ENCODE results near the gene FAM89B. TPM values are rescaled to one million over a fixed set of nuclear protein-coding genes. Genes with fewer than 3 reads are reported as not detected.
"Not testable (repeated sequence)": the region's sequence is repeated elsewhere in the genome, so short reads cannot be mapped to it uniquely, and the experiment has no call there.

Gene FAM89B
- polyA plus RNA-seq (2013, experiment 1 of 2): 20.7 TPM
- polyA plus RNA-seq (2013, experiment 2 of 2): 24.2 TPM

DNA sequence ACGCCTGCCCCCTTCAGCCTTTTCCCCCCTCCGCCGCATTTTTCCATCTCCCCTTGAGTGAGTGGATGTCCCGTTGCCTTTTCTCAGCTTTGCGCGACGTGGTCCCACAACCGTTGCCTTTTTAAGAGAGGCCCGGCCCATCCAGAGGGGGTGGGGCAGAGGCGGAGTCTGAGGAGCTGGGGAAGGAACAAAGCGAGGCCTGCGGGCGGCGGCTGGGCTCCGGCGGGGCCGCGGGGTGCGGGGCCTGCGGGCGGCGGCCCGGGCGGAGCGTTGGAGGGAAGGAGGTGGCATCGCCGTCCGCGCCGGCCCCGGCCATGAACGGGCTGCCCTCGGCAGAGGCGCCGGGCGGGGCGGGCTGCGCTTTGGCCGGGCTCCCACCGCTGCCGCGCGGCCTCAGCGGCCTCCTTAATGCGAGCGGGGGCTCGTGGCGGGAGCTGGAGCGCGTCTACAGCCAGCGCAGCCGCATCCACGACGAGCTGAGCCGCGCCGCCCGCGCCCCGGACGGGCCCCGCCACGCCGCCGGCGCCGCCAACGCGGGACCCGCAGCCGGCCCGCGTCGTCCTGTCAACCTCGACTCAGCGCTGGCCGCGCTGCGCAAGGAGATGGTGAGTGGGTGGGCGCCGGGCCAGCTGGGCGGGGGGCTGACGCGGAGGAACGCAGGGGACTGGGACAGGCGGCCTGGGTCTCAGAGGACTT lies at the start of gene FAM89B:
Gene FAM89B, plus strand, starts transcription at position 183 of the 696 bp plus-strand sequence. Its CDS starts 132 bp downstream, at position 315.
- H3K4me3 ChIP-seq (ENCODE audit: low read length): peak within 1 kb of the TSS; percentile 62
- H3K27me3 ChIP-seq (ENCODE audit: insufficient read depth, low read length): peaks cover 35% of the 10 kb centered on the region
- no peak within 1 kb of the TSS for H3K27ac ChIP-seq (ENCODE audit: low read depth, low read length)
- no peaks in the 10 kb centered on the region for H3K36me3 ChIP-seq (ENCODE audit: insufficient read depth, low read length)
- peak within 1 kb of the TSS; percentile 77 for H3K9ac ChIP-seq (ENCODE audit: low read depth, low read length)
- peaks cover 28% of the 10 kb centered on the region; the same call in 1 of the 2 replicates for H3K4me1 ChIP-seq (ENCODE audit: insufficient read depth, low read length)
- H3K9me3 ChIP-seq (ENCODE audit: insufficient read depth, low read depth, low read length): no peaks in the 10 kb centered on the region
- WGBS: under 1% methylated on average over 86 of the region's 86 CpGs

DNA sequence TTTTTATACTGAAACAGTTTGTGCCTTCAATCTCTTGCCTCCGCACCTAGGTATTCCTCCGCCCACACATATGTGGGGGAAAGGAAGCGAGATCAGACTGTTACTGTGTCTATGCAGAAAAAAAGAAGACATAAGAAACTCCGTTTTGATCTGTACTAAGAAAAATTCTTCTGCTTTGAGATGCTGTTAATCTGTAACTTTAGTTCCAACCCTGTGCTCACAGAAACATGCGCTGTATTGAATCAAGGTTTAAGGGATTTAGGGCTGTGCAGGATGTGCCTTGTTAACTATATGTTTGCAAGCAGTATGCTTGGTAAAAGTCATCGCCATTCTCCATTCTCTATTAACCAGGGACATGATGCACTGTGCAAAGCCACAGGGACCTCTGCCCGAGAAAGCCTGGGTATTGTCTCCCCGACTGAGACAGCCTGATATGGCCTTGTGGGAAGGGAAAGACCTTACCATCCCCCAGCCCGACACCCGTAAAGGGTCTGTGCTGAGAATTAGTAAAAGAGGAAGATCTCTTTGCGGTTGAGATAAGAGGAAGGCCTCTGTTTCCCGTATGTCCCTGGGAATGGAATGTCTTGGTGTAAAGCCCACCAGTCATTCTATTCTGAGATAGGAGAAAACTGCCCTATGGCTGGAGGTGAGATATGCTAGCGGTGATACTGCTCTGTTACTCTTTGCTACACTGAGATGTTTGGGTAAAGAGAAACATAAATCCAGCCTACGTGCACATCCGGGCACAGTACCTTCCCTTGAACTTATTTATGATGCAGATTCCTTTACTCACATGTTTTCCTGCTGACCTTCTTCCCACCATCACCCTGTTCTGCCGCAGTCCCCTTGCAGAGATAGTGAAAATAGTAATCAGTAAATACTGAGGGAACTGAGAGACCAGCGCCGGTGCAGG lies 49.4 kb upstream of the FAM89B start:
- not testable (repeated sequence) for H3K4me3 ChIP-seq (ENCODE audit: low read length); H3K27ac ChIP-seq (ENCODE audit: low read depth, low read length); H3K9me3 ChIP-seq (ENCODE audit: insufficient read depth, low read depth, low read length); H3K4me1 ChIP-seq (ENCODE audit: insufficient read depth, low read length); H3K9ac ChIP-seq (ENCODE audit: low read depth, low read length); H3K27me3 ChIP-seq (ENCODE audit: insufficient read depth, low read length)
- H3K36me3 ChIP-seq (ENCODE audit: insufficient read depth, low read length): peaks cover 14% of the 10 kb centered on the region
- 81% methylated on average over 17 of the region's 18 CpGs for WGBS

DNA sequence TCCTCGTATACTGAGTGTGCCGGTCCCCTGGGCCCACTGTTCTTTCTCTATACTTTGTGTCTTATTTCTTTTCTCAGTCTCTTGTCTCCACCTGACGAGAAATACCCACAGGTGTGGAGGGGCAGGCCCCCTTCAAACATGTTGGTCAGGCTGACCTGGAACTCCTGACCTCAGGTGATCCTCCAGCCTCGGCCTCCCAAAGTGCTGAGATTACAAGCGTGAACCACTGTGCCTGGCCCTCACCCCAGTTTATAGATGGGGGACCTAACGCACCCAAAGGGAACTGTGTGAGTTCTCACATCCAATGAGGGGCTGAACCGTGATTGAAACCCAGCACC lies 48.7 kb upstream of the FAM89B start:
- not testable (repeated sequence) for H3K4me1 ChIP-seq (ENCODE audit: insufficient read depth, low read length); H3K4me3 ChIP-seq (ENCODE audit: low read length); H3K9me3 ChIP-seq (ENCODE audit: insufficient read depth, low read depth, low read length); H3K27ac ChIP-seq (ENCODE audit: low read depth, low read length); H3K27me3 ChIP-seq (ENCODE audit: insufficient read depth, low read length); H3K9ac ChIP-seq (ENCODE audit: low read depth, low read length)
- 96% methylated on average over 7 of the region's 7 CpGs for WGBS
- peaks cover 14% of the 10 kb centered on the region for H3K36me3 ChIP-seq (ENCODE audit: insufficient read depth, low read length)

DNA sequence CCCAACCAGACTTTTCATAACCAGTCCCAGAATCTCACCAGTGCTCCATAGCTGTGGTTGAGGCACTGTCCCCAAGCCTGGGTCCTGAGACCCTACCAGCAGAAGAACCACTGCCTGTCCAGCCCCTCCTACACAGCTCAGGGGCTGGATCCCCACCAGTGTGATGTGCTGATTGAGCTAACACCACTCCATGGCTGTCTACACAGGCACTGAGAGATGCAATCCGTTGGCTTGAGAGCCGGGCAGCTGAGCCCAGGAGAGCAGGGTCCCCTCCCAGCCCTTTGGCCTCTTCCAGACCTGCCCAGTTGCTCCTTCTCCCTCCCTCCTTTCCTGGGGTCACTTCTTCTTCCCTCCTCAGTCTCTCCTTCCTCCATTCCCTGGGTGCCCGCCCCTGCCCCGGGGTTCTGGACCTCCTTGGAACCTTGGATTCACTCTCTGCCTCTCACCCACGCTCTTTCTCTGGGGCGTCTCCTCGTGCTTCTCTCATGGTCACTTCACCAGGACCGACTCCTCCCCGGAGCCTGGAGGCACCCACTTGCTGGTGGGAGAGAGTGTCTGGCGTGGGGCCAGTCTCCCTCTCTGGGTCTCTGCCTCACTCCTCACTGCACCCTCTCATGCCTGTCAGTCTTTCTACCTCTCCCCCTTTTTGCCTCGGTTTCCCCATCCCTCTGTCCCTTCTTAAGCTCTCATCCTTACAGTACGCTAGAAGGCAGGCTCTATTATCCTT lies 48.2 kb upstream of the FAM89B start:
- Histone ChIP-seq H3K9me3 (ENCODE audit: insufficient read depth, low read depth, low read length) (no peaks in the 10 kb centered on the region), H3K27ac (ENCODE audit: low read depth, low read length) (no peak overlapping the region), H3K4me1 (ENCODE audit: insufficient read depth, low read length) (peaks cover 8% of the 10 kb centered on the region; the same call in 1 of the 2 replicates), H3K4me3 (ENCODE audit: low read length) (peak overlapping the region; percentile 46), H3K27me3 (ENCODE audit: insufficient read depth, low read length) (peaks cover 4% of the 10 kb centered on the region; the same call in 1 of the 2 replicates), H3K9ac (ENCODE audit: low read depth, low read length) (no peak overlapping the region), H3K36me3 (ENCODE audit: insufficient read depth, low read length) (peaks cover 14% of the 10 kb centered on the region)
- 68% methylated on average over 12 of the region's 12 CpGs for WGBS

DNA sequence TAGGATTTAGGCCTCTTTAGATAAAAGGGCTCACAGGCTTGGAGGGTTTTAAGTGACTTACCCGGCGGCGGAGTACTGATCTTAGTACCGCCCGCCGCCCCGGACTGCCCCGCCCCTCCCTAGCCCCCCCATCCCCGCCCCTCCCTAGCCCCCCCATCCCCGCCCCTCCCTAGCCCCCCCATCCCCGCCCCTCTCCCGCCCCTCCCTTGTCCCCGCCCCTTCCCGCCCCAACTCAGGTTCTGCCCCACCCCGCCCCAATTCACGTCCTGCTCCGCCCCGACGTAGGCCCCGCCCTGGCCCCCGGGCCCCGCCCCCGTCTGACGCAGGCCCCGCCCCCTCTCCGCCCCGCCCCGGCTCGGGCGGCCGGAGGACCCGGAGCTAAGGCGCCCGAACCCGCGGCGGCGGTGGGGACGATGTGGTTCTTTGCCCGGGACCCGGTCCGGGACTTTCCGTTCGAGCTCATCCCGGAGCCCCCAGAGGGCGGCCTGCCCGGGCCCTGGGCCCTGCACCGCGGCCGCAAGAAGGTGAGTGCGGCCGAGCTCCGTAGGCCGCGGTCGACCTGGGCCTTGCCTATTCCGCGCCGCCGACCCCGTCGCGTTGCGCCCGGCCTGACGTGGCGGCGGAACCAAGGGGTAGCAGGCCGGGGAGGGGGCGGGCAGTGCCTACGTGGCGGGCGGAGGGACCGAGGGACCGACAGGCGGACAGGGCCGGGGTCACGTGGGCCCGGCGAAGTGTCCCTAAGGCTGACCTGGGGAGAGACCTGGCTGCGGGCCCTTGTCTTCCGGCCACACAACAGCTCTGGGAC lies 47.4 kb upstream of the FAM89B start, which contains the start of gene SCYL1:
Gene SCYL1, plus strand, starts transcription at position 343 of the 805 bp plus-strand sequence. Its CDS starts 71 bp downstream, at position 414.
- Histone ChIP-seq H3K4me1 (ENCODE audit: insufficient read depth, low read length) (peaks cover 8% of the 10 kb centered on the region; the same call in 1 of the 2 replicates), H3K4me3 (ENCODE audit: low read length) (peak within 1 kb of the TSS; percentile 59), H3K9ac (ENCODE audit: low read depth, low read length) (peak within 1 kb of the TSS; percentile 89), H3K36me3 (ENCODE audit: insufficient read depth, low read length) (peaks cover 14% of the 10 kb centered on the region), H3K27ac (ENCODE audit: low read depth, low read length) (peak within 1 kb of the TSS; percentile 82), H3K9me3 (ENCODE audit: insufficient read depth, low read depth, low read length) (no peaks in the 10 kb centered on the region), H3K27me3 (ENCODE audit: insufficient read depth, low read length) (peaks cover 4% of the 10 kb centered on the region; the same call in 1 of the 2 replicates)
- under 1% methylated on average over 67 of the region's 82 CpGs for whole genome bisulfite sequencing

DNA sequence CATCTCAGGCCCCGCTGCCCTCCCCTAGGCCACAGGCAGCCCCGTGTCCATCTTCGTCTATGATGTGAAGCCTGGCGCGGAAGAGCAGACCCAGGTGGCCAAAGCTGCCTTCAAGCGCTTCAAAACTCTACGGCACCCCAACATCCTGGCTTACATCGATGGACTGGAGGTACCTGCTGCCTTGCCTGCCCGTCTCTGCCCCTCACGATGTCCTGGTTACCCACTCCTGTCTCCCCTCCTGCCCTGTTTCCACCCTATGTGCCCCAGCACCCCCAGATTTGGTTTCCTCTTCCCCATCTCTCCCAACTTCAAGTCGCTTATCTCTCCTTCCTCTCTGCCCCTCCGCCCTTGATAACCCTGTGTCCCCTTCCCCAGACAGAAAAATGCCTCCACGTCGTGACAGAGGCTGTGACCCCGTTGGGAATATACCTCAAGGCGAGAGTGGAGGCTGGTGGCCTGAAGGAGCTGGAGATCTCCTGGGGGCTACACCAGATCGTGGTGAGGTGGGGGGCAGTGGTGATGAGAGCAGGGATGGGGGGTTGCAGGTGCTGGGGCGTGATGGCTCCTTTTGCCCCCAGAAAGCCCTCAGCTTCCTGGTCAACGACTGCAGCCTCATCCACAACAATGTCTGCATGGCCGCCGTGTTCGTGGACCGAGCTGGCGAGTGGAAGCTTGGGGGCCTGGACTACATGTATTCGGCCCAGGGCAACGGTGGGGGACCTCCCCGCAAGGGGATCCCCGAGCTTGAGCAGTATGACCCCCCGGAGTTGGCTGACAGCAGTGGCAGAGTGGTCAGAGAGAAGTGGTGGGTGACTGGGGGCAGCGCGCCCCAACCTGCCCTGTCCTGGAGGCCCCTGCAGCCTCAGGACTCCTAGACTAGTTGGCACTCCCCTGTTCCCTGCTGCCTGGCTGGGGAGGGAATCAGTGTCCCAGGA lies 46.5 kb upstream of the FAM89B start:
- Histone ChIP-seq H3K36me3 (ENCODE audit: insufficient read depth, low read length) (peaks cover 16% of the 10 kb centered on the region), H3K4me3 (ENCODE audit: low read length) (peak overlapping the region; percentile 59), H3K9ac (ENCODE audit: low read depth, low read length) (peak overlapping the region; percentile 89), H3K4me1 (ENCODE audit: insufficient read depth, low read length) (peaks cover 8% of the 10 kb centered on the region; the same call in 1 of the 2 replicates), H3K27me3 (ENCODE audit: insufficient read depth, low read length) (peaks cover 4% of the 10 kb centered on the region; the same call in 1 of the 2 replicates), H3K27ac (ENCODE audit: low read depth, low read length) (no peak overlapping the region), H3K9me3 (ENCODE audit: insufficient read depth, low read depth, low read length) (no peaks in the 10 kb centered on the region)
- 68% methylated on average over 31 of the region's 31 CpGs for WGBS

DNA sequence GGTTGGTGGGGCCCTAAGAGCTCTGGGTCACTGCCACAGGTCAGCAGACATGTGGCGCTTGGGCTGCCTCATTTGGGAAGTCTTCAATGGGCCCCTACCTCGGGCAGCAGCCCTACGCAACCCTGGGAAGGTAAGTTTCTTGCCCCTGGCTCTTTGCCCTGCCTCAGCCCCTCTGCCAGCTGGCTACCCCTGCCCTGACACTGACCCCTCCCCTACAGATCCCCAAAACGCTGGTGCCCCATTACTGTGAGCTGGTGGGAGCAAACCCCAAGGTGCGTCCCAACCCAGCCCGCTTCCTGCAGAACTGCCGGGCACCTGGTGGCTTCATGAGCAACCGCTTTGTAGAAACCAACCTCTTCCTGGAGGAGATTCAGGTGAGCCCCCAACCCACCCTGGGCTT lies 45.6 kb upstream of the FAM89B start:
- WGBS: 93% methylated on average over 8 of the region's 8 CpGs
- Histone ChIP-seq H3K9ac (ENCODE audit: low read depth, low read length) (no peak overlapping the region), H3K4me3 (ENCODE audit: low read length) (no peak overlapping the region), H3K4me1 (ENCODE audit: insufficient read depth, low read length) (peaks cover 8% of the 10 kb centered on the region; the same call in 1 of the 2 replicates), H3K36me3 (ENCODE audit: insufficient read depth, low read length) (peaks cover 25% of the 10 kb centered on the region), H3K27me3 (ENCODE audit: insufficient read depth, low read length) (peaks cover 4% of the 10 kb centered on the region; the same call in 1 of the 2 replicates), H3K9me3 (ENCODE audit: insufficient read depth, low read depth, low read length) (no peaks in the 10 kb centered on the region), H3K27ac (ENCODE audit: low read depth, low read length) (no peak overlapping the region)

DNA sequence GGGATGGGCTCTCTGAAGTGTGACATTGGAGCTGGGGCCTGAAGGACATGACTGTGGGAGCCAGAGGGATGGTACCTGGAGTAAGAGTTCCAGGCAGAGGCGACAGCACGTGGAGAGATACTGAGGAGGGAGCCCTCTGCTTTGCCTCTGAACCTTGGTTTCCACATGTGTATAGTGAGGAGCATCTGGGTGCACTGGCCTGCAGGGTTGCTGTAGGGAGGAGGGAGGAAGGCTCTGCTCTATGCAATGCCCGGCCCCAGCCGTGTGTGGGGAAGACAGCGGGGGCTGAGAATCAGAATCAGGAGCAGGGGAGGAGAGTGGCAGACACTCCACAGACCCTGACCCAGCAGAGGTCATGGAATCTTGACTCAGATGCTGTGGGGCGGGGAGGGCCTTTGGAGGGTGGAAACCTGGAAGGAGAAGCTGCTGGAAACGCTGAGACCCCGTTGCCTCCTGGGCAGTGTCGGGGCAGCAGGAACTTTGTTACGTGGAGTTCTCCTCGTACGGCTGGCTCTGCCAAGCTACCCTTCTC lies 43.5 kb upstream of the FAM89B start:
- Histone ChIP-seq H3K36me3 (ENCODE audit: insufficient read depth, low read length) (peaks cover 34% of the 10 kb centered on the region), H3K4me3 (ENCODE audit: low read length) (no peak overlapping the region), H3K9me3 (ENCODE audit: insufficient read depth, low read depth, low read length) (no peaks in the 10 kb centered on the region), H3K9ac (ENCODE audit: low read depth, low read length) (no peak overlapping the region), H3K4me1 (ENCODE audit: insufficient read depth, low read length) (0 out of 2 replicates have a peak, but pooled peaks cover 4% of the 10 kb centered on the region), H3K27me3 (ENCODE audit: insufficient read depth, low read length) (peaks cover 2% of the 10 kb centered on the region; the same call in 1 of the 2 replicates), H3K27ac (ENCODE audit: low read depth, low read length) (no peak overlapping the region)
- WGBS: 95% methylated on average over 12 of the region's 12 CpGs

DNA sequence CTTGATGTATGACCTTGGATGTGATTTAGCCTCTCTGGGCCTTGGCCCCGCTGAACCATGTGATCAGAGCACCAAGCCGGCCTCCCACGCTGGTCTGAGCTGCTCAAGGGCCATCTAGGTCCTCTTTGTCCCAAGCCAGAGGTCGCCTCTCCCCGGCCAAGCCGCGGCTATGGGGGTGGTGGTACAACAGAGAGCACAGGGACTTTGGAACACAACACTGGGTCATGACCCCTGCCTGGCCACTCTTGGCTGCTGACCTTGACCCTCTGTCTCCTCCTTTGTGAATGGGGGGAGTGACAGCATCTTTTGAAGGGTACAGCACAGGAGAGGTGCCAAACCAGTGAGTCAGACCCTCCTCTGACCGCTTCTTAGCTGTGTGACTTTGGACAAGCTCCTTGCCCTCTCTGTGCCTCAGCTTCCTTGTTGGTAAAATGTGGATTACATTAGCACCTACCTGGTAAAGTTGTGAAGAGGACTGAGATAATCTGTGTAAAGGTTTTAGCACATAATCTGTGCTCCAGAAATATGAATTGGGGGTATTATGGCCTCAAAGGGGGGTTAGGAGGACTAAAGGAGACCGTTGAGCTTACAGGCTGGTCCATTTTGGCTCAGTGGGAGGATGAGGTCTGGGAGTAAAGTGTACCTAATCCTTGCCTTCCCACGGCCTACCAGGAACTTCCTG lies 42.7 kb upstream of the FAM89B start:
- Histone ChIP-seq H3K27ac (ENCODE audit: low read depth, low read length) (no peak overlapping the region), H3K9me3 (ENCODE audit: insufficient read depth, low read depth, low read length) (no peaks in the 10 kb centered on the region), H3K9ac (ENCODE audit: low read depth, low read length) (no peak overlapping the region), H3K4me3 (ENCODE audit: low read length) (no peak overlapping the region), H3K27me3 (ENCODE audit: insufficient read depth, low read length) (no peaks in the 10 kb centered on the region), H3K36me3 (ENCODE audit: insufficient read depth, low read length) (peaks cover 34% of the 10 kb centered on the region), H3K4me1 (ENCODE audit: insufficient read depth, low read length) (no peaks in the 10 kb centered on the region)
- 90% methylated on average over 10 of the region's 10 CpGs for WGBS

All from HUES64 (cell line).